ENCODE results near the gene SOX15. TPM values are rescaled to one million over a fixed set of nuclear protein-coding genes. Genes with fewer than 3 reads are reported as not detected.

SOX15 gene
- total and polyA plus RNA-seq, 3 donors from 2014 or later, result 2.6 to 4.0 (median 2.8) TPM

- 77 to 80% methylated on average over 12 to 17 of the region's 17 CpGs for WGBS, 2 donors
- intact Hi-C loops (cut with DNase I; ENCODE audit: low total_unique reads), result no loop called here
- H3K27ac ChIP-seq, result no peak overlapping the region
- no peak for TF ChIP-seq POLR2A (IDR thresholded peaks at IDR 0.05)
- TF ChIP-seq CTCF (IDR thresholded peaks at IDR 0.05), result no peak
- no peak overlapping the region for H3K4me3 ChIP-seq
- H3K27me3 ChIP-seq, result no peaks in the 10 kb centered on the region
- peaks cover 32% of the 10 kb centered on the region for H3K4me1 ChIP-seq
- H3K36me3 ChIP-seq (ENCODE audit: low read depth, missing control alignments), result no peaks in the 10 kb centered on the region
- DNase-seq, result no peak
- H3K9me3 ChIP-seq, result no peaks in the 10 kb centered on the region
These were observed 12.3 kb downstream of the SOX15 start for GRCh38 chr17:7577327-7578199.

DNA sequence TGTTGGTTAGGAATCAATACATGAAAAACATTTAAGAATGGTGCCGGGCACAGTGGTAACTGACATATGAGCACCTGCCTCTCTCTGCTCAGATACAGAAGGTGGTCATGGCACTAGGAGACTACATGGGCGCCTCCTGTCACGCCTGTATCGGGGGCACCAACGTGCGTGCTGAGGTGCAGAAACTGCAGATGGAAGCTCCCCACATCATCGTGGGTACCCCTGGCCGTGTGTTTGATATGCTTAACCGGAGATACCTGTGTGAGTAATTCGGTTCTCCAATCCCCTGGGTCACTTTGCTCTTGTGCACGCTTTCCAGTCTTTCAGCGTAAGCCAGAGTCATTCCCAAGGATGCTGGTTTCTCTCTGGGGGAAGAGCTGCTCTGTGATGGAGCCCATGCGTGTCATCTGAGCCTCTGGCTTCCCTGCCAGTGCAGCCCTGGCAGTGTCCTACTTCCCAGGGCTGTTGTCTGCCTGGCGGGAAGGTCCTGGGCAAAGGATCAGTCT lies 13.4 kb downstream of the SOX15 start:
- Histone ChIP-seq H3K27ac (no peak overlapping the region), H3K9me3 (no peaks in the 10 kb centered on the region), H3K4me1 (peaks cover 25% of the 10 kb centered on the region), H3K36me3 (ENCODE audit: low read depth, missing control alignments) (no peaks in the 10 kb centered on the region), H3K27me3 (no peaks in the 10 kb centered on the region), H3K4me3 (no peak overlapping the region)
- 78 to 81% methylated on average over 10 to 14 of the region's 14 CpGs for WGBS, 2 donors
- intact Hi-C loops (cut with DNase I; ENCODE audit: low total_unique reads), result no loop called here
- DNase-seq, result no peak
- no peak for TF ChIP-seq CTCF (IDR thresholded peaks at IDR 0.05)

- Histone ChIP-seq H3K4me3 (no peak overlapping the region), H3K27ac (no peak overlapping the region), H3K9me3 (no peaks in the 10 kb centered on the region), H3K27me3 (no peaks in the 10 kb centered on the region), H3K36me3 (ENCODE audit: low read depth, missing control alignments) (no peaks in the 10 kb centered on the region), H3K4me1 (peaks cover 25% of the 10 kb centered on the region)
- no peak for DNase-seq
- WGBS, 2 donors, result 65 to 71% methylated on average over 7 of the region's 7 CpGs
- intact Hi-C loops (cut with DNase I; ENCODE audit: low total_unique reads), result no loop called here
- TF ChIP-seq POLR2A (IDR thresholded peaks at IDR 0.05), result no peak
- no peak for TF ChIP-seq CTCF (IDR thresholded peaks at IDR 0.05)
These were observed 13.9 kb downstream of the SOX15 start for GRCh38 chr17:7575959-7576358.

DNA sequence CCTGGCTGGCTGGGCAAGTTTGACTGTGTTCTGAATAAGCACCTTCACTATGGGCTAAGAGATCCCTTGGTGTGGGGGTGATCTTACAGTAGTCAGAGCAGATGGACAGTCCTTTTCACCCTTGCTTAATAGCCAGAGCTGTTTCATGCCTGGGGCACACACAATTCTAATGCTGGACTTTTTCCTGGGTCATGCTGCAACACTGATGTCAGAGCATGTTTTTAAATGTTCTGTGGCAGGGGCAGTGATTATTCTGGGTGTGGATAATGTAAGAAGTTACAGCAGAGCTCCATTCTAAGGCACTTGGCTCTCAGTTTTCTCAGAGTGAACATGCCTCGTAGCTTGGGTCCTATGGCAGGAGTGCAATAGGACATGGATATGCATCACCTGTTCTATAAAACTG lies 14.4 kb downstream of the SOX15 start:
- Histone ChIP-seq H3K27me3 (no peaks in the 10 kb centered on the region), H3K4me3 (no peak overlapping the region), H3K4me1 (peaks cover 25% of the 10 kb centered on the region), H3K27ac (no peak overlapping the region), H3K36me3 (ENCODE audit: low read depth, missing control alignments) (no peaks in the 10 kb centered on the region), H3K9me3 (no peaks in the 10 kb centered on the region)
- DNase-seq, result no peak
- WGBS, 2 donors, result 43 to 80% methylated on average over 1 of the region's 1 CpG
- TF ChIP-seq POLR2A (IDR thresholded peaks at IDR 0.05) (no peak), CTCF (IDR thresholded peaks at IDR 0.05) (no peak)
- intact Hi-C loops (cut with DNase I; ENCODE audit: low total_unique reads), result no loop called here

Measured in testis (tissue), 3 donors.